Measurements from ENCODE around the gene GP5. TPM values are rescaled to one million over a fixed set of nuclear protein-coding genes. Genes with fewer than 3 reads are reported as not detected.

Gene GP5
- total RNA-seq, 2 donors from 2014 or later: 0.09 to 0.13 TPM

GRCh38 chr3:194399874-194400411, 877 bp upstream of the GP5 start:
- Histone ChIP-seq H3K27me3 (ENCODE audit: control insufficient read depth, insufficient read depth, low read length, poor library complexity, severe bottlenecking) (peaks cover 48% of the 10 kb centered on the region), H3K9me3 (ENCODE audit: control insufficient read depth, low read length) (no peaks in the 10 kb centered on the region), H3K4me3 (ENCODE audit: low read length) (no peak overlapping the region), H3K4me1 (ENCODE audit: control insufficient read depth, insufficient read depth, low read length) (peaks cover 10% of the 10 kb centered on the region), H3K27ac (ENCODE audit: low read depth, low read length) (no peak overlapping the region), H3K36me3 (ENCODE audit: control insufficient read depth, insufficient read depth, low read length) (peaks cover 17% of the 10 kb centered on the region), H3K9ac (ENCODE audit: extremely low read depth, low read length, poor library complexity, severe bottlenecking) (no peak overlapping the region)
- Mint-ChIP-seq H3K36me3 (ENCODE audit: low read depth) (peaks cover 4% of the 10 kb centered on the region), H3K4me3 (no peak overlapping the region), H3K27me3 (ENCODE audit: insufficient read depth) (peaks cover 37% of the 10 kb centered on the region), H3K4me1 (peaks cover 7% of the 10 kb centered on the region), H3K9me3 (no peaks in the 10 kb centered on the region), H3K27ac (no peak overlapping the region)
- WGBS, 2 experiments (ENCODE audit: insufficient coverage in 1 of 2, insufficient read length in 1 of 2): 95 to 96% methylated on average over 13 to 15 of the region's 15 CpGs
- no peak for DNase-seq
- TF ChIP-seq, protein P1, sequence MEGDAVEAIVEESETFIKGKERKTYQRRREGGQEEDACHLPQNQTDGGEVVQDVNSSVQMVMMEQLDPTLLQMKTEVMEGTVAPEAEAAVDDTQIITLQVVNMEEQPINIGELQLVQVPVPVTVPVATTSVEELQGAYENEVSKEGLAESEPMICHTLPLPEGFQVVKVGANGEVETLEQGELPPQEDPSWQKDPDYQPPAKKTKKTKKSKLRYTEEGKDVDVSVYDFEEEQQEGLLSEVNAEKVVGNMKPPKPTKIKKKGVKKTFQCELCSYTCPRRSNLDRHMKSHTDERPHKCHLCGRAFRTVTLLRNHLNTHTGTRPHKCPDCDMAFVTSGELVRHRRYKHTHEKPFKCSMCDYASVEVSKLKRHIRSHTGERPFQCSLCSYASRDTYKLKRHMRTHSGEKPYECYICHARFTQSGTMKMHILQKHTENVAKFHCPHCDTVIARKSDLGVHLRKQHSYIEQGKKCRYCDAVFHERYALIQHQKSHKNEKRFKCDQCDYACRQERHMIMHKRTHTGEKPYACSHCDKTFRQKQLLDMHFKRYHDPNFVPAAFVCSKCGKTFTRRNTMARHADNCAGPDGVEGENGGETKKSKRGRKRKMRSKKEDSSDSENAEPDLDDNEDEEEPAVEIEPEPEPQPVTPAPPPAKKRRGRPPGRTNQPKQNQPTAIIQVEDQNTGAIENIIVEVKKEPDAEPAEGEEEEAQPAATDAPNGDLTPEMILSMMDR (conservative IDR thresholded peaks at IDR 0.05): no peak

- Histone ChIP-seq H3K4me3 (ENCODE audit: low read length) (peak overlapping the region; percentile 35), H3K36me3 (ENCODE audit: control insufficient read depth, insufficient read depth, low read length) (peaks cover 2% of the 10 kb centered on the region), H3K9ac (ENCODE audit: extremely low read depth, low read length, poor library complexity, severe bottlenecking) (no peak overlapping the region), H3K27ac (ENCODE audit: low read depth, low read length) (no peak overlapping the region), H3K4me1 (ENCODE audit: control insufficient read depth, insufficient read depth, low read length) (peaks cover 10% of the 10 kb centered on the region), H3K27me3 (ENCODE audit: control insufficient read depth, insufficient read depth, low read length, poor library complexity, severe bottlenecking) (peaks cover 54% of the 10 kb centered on the region), H3K9me3 (ENCODE audit: control insufficient read depth, low read length) (no peaks in the 10 kb centered on the region)
- peaks cover 7% of the 10 kb centered on the region for H3K4me1 Mint-ChIP-seq
- H3K36me3 Mint-ChIP-seq (ENCODE audit: low read depth): no peaks in the 10 kb centered on the region
- TF ChIP-seq, protein P1 (conservative IDR thresholded peaks at IDR 0.05): no peak
- WGBS, 2 experiments (ENCODE audit: insufficient coverage in 1 of 2, insufficient read length in 1 of 2): 14 to 18% methylated on average over 15 to 38 of the region's 38 CpGs
- H3K9me3 Mint-ChIP-seq: no peaks in the 10 kb centered on the region
- peak; percentile 79 for DNase-seq
- no peak overlapping the region for H3K27ac Mint-ChIP-seq
- H3K4me3 Mint-ChIP-seq: peak overlapping the region; percentile 29
- H3K27me3 Mint-ChIP-seq (ENCODE audit: insufficient read depth): peaks cover 37% of the 10 kb centered on the region
These were observed 1.2 kb downstream of the GP5 start for GRCh38 chr3:194397757-194398312.

GRCh38 chr3:194396859-194397756, 2.0 kb downstream of the GP5 start:
- Mint-ChIP-seq H3K27me3 (ENCODE audit: insufficient read depth) (peaks cover 37% of the 10 kb centered on the region), H3K27ac (no peak overlapping the region), H3K4me1 (peaks cover 7% of the 10 kb centered on the region), H3K4me3 (peak overlapping the region; percentile 29), H3K36me3 (ENCODE audit: low read depth) (no peaks in the 10 kb centered on the region), H3K9me3 (no peaks in the 10 kb centered on the region)
- H3K27ac ChIP-seq (ENCODE audit: low read depth, low read length): no peak overlapping the region
- no peak overlapping the region for H3K9ac ChIP-seq (ENCODE audit: extremely low read depth, low read length, poor library complexity, severe bottlenecking)
- TF ChIP-seq, protein P1 (conservative IDR thresholded peaks at IDR 0.05): no peak
- 22 to 36% methylated on average over 50 to 73 of the region's 73 CpGs for WGBS, 2 experiments (ENCODE audit: insufficient coverage in 1 of 2, insufficient read length in 1 of 2)
- no peaks in the 10 kb centered on the region for H3K9me3 ChIP-seq (ENCODE audit: control insufficient read depth, low read length)
- peak overlapping the region; percentile 35 for H3K4me3 ChIP-seq (ENCODE audit: low read length)
- peaks cover 54% of the 10 kb centered on the region for H3K27me3 ChIP-seq (ENCODE audit: control insufficient read depth, insufficient read depth, low read length, poor library complexity, severe bottlenecking)
- DNase-seq: peak; percentile 82
- H3K36me3 ChIP-seq (ENCODE audit: control insufficient read depth, insufficient read depth, low read length): no peaks in the 10 kb centered on the region
- peaks cover 10% of the 10 kb centered on the region for H3K4me1 ChIP-seq (ENCODE audit: control insufficient read depth, insufficient read depth, low read length)
